ENCODE measurements around the gene PHKG2.
A peak's percentile ranks its signal among the peaks of the same experiment; 100 is the strongest.

The PHKG2 gene

GRCh38 chr16:30760001-30760559, 11.9 kb downstream of the PHKG2 start:
- Histone ChIP-seq H3K4me1 (ENCODE audit: control insufficient read depth in 1 of 2, insufficient read depth in 1 of 2, low read depth in 1 of 2, low read length in 1 of 2) (peaks cover 58 to 59% of the 10 kb centered on the region in 2 experiments), H3K4me3 (ENCODE audit: low read depth in 1 of 2, low read length in 1 of 2) (peak overlapping the region; percentile 90 to 95), H3K27ac (peak overlapping the region; percentile 99), H3K36me3 (peaks cover 48% of the 10 kb centered on the region), H3K27me3 (no peaks in the 10 kb centered on the region), H3K9me3 (no peaks in the 10 kb centered on the region)
- TF ChIP-seq, protein P1, sequence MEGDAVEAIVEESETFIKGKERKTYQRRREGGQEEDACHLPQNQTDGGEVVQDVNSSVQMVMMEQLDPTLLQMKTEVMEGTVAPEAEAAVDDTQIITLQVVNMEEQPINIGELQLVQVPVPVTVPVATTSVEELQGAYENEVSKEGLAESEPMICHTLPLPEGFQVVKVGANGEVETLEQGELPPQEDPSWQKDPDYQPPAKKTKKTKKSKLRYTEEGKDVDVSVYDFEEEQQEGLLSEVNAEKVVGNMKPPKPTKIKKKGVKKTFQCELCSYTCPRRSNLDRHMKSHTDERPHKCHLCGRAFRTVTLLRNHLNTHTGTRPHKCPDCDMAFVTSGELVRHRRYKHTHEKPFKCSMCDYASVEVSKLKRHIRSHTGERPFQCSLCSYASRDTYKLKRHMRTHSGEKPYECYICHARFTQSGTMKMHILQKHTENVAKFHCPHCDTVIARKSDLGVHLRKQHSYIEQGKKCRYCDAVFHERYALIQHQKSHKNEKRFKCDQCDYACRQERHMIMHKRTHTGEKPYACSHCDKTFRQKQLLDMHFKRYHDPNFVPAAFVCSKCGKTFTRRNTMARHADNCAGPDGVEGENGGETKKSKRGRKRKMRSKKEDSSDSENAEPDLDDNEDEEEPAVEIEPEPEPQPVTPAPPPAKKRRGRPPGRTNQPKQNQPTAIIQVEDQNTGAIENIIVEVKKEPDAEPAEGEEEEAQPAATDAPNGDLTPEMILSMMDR (IDR thresholded peaks at IDR 0.05), result no peak

GRCh38 chr16:30760577-30761426, 12.6 kb downstream of the PHKG2 start:
- no peaks in the 10 kb centered on the region for H3K9me3 ChIP-seq
- H3K27me3 ChIP-seq, result no peaks in the 10 kb centered on the region
- H3K27ac ChIP-seq, result peak overlapping the region; percentile 99
- peaks cover 58 to 59% of the 10 kb centered on the region in 2 experiments for H3K4me1 ChIP-seq (ENCODE audit: control insufficient read depth in 1 of 2, insufficient read depth in 1 of 2, low read depth in 1 of 2, low read length in 1 of 2)
- peak overlapping the region; percentile 90 to 95 for H3K4me3 ChIP-seq (ENCODE audit: low read depth in 1 of 2, low read length in 1 of 2)
- TF ChIP-seq, protein P1 (IDR thresholded peaks at IDR 0.05), result no peak
- H3K36me3 ChIP-seq, result peaks cover 48% of the 10 kb centered on the region

DNA sequence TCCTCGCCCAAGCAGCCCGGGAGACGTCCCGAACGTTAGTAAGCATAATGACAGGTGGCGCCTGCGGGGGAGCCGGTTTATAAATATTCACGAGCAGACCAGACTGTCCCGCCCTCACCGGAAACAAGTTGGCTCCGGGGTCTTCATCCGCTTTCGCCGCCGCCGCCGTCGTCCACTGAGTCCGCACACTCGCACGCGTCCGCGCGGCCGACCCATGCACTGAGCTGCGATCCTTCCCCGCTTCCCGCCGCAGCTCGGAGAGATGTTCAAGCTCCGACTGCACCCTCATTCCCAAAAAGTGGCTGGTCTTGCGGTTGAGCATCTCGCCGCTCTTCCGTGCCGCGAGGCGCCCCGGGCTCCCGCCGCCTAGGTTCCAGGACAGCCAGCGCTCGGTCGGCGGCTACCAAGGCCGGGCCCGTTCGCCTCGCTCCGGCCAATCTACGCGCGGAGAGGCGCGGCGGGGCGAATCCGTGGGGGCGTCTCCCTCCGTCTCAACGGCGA, 13.3 kb downstream of the PHKG2 start:
- Histone ChIP-seq H3K4me3 (ENCODE audit: low read depth in 1 of 2, low read length in 1 of 2) (peak overlapping the region; percentile 90 to 95), H3K4me1 (ENCODE audit: control insufficient read depth in 1 of 2, insufficient read depth in 1 of 2, low read depth in 1 of 2, low read length in 1 of 2) (peaks cover 58 to 59% of the 10 kb centered on the region in 2 experiments), H3K9me3 (no peaks in the 10 kb centered on the region), H3K27ac (peak overlapping the region; percentile 99), H3K36me3 (peaks cover 48% of the 10 kb centered on the region), H3K27me3 (no peaks in the 10 kb centered on the region)
- TF ChIP-seq, protein P1 (IDR thresholded peaks at IDR 0.05), result no peak

GRCh38 chr16:30761928-30762902, 14.0 kb downstream of the PHKG2 start, which contains the start of the genes CFAP119 and RNF40:
Gene CFAP119 (minus strand): TSS chr16:30762062. CDS start chr16:30761748, 314 bp downstream.
Gene RNF40 (plus strand): TSS chr16:30762322. CDS start chr16:30762546, 224 bp downstream.
- H3K4me1 ChIP-seq (ENCODE audit: control insufficient read depth in 1 of 2, insufficient read depth in 1 of 2, low read depth in 1 of 2, low read length in 1 of 2), result peaks cover 58 to 59% of the 10 kb centered on the region in 2 experiments
- H3K27ac ChIP-seq, result peak within 1 kb of the TSS; percentile 99
- TF ChIP-seq, protein P1 (IDR thresholded peaks at IDR 0.05), result peak; percentile 21
- no peaks in the 10 kb centered on the region for H3K27me3 ChIP-seq
- peaks cover 48% of the 10 kb centered on the region for H3K36me3 ChIP-seq
- H3K4me3 ChIP-seq (ENCODE audit: low read depth in 1 of 2, low read length in 1 of 2), result peak within 1 kb of the TSS; percentile 90 to 95
- H3K9me3 ChIP-seq, result no peaks in the 10 kb centered on the region
